Medulla oblongata (tissue), 1 donor: ENCODE data around the gene POLR2E.
"Not testable (repeated sequence)": the region's sequence is repeated elsewhere in the genome, so short reads cannot be mapped to it uniquely, and the experiment has no call there.

Experiments
- DNase-seq: peaks from one replicate; pipeline ENCODE4 v3.0.0-alpha.2; 2015; ENCODE audit errors: extremely low spot score

Gene POLR2E

DNA sequence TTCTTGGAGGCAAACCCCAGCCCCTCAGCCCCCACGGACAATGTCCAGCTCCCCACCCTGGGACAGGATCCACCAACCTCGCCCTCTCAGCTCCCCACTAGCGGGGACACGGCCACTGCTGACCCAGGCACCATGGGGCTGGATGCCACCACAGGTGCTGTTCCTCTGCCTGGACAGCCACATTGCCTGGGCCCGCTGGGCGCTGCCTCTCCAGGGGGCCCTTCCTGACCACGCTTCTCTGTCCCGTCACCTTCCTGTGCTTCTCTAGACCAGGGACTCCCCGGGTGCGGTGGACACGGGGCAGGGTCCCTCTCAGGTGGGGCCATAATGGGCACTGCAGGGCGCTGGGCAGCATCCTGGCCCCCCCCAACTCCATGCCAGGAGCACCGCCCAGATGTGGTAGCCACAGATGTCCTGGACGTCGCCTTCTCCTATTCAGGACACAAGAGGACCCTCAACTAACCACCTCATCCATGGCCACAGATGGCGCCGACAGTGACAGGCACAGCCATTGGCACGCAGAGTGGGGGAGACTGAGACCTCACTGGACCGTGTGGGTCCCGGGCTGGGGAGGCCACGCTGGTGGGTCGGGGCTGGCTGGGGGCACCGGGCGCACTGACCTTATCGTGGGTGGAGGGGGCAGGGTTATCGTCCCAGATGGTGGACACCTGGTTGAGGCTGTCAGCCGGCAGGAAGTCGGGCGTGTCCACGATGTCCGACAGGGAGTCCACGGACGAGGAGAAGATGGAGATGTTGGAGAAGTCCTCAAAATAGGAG lies 32.0 kb upstream of the POLR2E start:
- no peak for DNase-seq

DNA sequence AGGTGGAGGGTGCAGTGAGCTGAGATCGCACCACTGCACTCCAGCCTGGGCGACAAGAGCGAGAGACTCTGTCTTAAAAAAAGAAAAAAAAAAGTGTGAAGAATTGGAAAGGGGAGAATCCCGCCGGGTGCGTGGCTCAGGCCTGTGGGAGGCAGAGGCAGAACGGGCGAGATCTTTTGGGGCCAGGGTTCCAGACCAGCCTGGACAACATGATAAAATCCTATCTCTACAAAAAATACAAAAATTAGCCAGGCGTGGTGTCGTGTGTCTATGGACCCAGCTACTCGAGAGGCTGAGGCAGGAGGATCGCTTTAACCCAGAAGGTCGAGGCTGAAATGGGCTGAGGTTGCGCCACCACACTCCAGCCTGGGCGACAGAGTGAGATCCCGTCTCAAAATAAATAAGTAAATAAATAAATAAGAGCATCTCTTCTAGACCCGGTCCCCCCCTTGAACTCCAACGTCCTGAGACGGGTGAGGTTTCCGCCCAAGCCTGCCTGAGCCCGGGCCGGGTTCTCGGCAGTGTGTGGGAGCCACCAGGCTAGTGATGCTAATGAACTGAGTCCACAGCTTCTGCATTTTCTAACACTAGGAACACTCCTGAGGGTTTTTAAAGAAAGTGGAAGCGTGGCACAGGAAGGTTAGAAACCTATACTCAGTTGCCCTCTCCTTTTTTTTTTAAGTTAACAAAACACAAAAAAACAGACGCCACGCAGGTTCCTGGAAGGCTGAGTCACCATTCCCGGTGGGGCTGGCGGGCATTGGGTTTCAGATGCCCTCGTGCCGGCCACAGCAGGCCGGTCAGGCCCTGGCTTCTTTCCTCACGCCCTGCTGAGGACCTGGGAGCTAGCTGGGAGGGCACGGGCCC lies 30.7 kb upstream of the POLR2E start:
- DNase-seq, result no peak

DNA sequence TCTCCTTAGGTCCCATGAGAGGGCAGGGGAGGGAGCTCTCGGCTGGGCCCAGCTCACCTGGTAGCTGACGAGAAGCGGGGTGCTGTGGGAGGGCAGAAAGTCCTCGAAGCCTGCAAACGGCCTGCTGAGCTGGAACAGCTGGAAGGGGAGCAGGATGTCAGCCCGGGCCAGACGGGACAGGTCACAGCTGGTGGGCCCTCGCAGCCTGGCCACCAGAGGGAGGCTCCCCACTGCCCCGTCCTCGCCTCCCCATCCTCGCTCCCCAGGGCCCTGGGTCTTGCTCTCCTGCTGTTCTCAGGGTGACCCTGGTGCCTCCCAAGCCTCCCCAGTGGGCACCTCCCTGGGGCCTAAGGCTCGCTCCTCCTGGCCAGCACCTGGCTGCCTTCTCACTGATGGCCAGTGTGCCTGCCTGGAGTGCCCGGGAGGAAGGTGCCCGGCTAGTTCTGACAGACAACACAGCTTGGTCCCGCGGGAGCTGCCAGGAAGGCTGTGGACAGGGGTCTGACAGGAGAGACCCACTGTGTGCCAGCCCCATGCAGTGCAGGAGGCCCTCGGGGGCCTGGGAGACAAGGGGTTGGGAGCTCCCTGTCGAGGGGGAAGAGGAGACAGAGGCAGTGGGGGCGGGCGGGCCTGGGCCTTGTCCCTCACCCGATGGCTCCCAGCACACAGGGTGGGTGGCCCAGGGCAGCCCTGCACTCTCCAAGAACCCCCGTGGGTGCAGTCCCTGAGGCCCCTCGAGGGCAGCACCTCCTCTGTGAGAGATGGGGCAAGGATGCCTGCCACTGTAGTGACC lies 28.9 kb upstream of the POLR2E start:
- no peak for DNase-seq

DNA sequence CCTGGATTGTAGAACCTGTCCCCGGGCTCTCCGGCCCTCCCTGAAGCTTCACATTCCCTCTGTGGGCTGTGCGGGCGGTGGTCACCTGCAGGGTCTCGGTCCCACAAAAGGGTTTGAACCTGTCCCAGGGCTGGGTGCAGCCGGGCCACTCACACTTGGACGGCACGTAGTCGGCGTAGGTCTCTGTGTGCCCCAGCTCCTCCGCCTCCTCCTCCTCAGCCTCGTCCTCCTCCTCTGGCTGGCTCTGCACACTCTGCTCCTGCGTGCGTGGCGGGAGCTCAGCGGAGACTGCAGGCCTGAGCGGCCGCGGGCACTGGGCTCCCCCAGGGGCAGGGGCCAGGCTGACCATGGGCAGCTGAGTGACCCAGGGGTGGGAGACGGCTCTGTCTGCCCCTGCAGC lies 28.2 kb upstream of the POLR2E start:
- no peak for DNase-seq

DNA sequence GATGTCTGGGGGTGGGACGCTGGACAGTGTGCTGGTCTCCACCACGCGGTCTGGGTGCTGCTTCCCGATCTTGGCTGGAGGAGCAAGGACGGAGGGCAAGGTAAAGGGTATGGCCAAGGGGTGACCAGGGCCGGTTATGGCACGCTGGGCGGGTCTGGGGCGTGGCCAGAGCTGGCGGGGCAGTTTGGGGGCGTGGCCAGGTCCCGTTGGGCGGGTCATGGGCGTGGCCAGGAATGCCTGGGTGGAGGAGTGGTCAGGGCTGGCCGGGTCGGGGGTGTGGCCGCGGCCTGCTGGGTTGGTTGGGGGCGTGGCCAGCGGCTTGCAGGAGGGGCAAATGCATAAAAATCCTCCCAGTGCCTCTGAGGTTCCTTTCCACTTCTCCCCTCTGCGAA lies 27.8 kb upstream of the POLR2E start:
- DNase-seq, result no peak

DNA sequence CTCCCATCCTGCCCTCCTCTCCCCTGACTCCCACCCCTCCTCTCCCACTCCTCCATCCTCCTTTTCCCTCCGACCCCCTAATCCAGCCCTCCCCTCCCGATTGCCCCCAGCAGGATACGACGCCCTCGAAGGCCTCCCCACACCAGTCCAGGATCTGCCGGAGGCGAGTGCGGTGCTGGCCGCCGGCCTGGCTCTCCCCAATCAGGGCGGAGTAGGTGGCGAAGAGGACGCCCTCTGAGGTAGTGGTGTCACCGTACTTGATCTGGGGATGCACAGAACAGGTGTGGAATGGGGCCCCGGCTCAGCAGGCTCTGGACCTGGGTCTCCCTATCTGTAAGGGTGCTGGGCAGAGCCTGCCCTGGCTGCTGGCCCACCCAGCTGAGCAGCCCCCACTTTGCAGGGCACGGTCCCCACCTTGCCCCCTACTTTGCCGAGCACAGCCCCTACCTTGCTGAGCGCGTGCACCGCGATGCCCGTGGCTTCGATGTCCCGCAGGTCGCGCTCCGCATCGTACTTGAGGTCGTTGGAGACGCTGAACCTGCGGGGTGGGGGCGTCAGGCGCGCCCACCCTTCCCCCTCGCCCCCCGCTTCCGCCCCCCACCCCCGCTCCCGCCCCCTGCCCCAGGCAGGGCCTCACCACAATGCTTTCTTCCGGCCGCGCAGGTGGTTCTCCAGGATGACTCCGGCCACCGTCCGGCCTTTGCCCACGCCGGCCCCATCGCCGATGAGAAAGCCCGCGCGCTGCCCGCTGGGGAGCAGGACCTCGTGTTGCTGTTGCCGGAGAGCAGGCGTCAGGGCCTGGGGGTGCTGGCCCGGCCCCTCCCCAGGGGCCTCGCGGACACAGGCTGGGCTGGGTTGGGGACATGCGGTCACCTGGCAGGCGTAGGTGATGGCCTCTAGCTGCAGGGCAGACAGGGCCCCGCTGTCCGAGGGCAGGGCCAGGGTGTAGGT lies 27.1 kb upstream of the POLR2E start:
- DNase-seq, result no peak

DNA sequence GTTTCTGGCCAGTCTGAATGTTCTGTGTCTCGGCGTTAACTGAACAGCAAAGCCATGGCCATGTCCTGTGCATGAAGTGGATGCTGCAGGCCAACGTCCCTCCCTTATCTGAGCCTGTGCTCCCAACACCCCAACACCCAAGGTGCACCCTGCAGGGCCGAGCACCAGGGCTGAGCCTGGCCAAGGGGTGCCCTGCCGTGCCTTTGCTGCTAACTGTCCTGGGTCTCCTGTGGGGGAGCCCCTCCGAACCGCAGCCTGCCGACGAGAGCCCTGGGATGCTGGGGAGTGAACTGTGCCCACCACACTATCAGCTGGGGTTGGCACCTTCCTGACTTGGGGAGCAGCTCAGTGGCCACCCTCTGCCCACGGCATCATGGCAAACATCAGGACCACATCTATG lies 26.2 kb upstream of the POLR2E start:
- DNase-seq, result no peak

DNA sequence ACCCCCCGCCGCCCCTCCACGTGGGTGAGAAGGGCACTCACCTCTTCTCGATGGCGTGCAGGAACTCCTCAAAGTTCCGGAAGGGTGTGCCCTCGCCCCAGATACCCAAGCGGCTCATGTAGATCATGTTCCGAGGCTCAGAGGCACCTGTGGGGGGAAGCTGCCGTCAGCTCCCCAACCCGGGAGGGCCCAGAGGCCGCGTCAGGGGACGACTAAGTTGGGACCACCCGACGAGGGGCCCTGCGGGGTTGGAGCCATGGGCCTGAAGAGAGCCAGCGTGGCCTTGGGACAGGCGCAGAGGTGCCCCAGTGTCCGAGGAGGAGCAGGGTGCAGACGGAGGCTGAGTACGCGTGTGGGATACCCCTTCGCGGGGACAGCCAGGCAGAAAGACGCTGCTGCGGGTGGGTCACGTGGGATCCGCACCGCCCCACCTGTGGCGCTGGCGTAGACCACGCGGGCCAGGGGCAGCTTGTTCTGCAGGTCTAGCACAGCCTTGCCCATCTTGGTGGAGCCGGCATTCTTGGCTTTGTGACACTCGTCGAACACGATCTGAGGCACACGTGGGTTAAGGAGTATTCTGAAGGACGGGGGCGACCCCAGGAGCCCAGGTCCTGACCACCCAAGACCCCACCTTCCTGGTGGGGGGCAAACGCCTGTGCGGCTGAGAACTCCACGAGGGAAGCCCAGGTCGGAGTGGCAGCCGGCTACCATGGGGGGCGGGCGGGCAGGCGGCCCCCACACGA lies 24.5 kb upstream of the POLR2E start:
- DNase-seq, result no peak

DNA sequence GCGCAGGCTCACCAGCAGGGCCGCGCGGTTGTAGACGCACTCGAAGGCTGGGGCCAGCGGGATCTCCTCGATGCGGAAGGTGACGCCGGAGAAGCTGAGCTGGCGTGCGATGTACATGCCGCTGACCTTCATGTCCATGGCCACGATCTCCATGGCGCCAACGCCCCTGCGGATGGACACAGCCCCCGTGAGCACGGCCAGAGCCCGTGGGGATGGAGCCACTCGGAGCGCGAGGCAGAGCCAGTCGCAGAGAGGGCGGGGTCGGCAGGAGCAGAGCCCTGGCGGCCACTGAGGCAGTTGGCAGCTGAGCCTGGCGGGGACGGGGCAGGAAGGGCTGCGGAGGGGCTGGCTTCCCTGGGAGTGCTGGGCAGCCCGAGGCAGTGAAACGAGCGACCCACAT lies 23.8 kb upstream of the POLR2E start:
- DNase-seq, result no peak

DNA sequence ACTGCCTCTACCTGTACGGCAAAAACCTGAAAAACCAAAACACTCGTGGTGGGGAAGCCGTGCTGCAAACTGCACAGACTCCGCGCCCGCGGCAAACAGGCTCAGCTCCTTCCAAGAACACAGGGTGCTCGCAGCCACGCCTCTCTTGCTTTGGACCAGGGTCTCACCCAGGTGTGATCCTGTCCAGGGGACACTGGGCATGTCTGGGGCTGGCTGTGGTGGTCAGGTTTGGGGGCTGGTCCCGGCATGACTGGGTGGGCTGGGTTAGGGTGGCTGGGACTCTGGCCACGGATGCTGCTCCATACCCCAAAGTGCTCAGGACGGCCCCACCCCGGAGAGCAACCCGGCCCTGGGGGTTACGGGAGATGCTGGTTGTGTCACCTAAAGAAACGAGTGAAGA lies 22.5 kb upstream of the POLR2E start:
- no peak for DNase-seq

DNA sequence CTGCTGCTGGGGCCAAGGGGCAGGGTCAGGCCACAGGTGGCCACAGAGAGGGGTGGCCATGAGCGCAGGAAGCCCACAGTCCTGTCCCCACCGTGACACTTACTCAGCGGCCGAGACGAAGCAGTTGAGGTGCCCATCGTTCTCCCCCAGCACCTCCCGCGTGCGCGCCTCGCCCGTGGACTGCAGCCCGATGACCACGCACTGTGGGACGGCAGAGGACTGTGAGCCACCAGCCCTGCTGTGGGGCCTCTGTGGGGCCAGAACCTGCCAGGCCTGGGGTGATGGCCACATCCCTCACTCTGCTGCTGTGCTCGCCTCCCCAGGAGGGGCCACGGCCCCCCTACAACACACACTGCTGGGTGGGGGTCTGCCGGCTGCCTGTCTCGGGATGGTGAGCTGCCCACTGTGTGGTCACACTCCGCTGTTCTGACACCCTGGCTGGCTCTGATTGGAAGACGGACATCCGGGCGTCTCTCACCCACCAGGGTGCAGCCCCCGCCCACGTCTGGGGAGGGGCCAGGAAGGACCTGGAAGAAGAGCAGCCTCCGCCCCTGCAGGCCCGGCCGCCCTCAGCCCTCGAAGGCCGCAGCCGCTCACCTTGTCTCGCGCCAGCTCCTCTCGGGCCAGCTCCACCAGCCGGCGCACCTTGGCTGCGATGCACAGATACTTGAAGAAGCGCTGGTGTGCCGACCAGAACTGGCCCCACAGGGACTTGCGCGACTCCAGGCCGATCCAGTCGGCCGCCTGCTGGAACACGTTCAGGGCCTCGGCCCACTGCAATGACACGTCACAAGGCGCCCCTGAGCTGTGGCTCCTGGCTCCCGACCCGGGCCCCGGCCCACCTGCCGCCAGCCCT lies 21.8 kb upstream of the POLR2E start:
- DNase-seq, result no peak

DNA sequence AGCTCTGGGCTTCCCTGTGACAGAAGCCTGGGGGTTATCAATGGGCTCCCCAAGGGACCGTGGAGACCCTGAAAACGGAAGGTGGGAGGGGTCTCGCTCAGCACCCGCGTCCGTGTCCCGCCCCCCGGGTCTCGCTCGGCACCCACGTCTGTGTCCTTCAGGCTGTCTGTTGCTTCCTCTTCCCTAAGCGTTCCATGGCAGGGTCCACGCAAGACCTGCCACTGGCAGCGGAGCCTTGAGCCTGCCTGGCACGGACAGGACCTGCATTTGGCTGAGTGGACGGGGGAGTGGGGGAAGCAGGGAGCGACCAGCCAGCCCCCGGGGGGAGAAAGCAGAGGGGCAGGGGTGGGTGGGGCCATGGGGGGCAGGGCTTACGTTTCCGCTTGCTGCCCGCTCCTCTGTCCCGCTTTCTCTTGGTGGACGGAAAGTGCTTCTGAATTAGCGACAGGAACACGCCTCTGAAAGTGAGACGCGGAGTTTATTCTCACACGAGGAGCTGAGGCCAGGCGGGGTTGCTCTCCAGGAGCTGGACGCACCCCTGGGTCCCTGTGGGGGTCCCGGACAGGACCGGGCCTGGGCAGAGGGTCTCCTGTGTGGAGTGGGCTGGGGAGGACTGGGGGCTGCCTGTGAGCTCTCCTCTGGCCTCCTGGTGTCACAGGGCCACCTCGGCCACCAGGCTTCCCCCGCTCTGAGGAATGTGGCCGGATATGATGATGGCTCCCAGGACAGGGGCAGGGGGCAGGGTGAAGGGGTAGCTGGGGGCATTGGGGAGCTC lies 20.7 kb upstream of the POLR2E start:
- no peak for DNase-seq

DNA sequence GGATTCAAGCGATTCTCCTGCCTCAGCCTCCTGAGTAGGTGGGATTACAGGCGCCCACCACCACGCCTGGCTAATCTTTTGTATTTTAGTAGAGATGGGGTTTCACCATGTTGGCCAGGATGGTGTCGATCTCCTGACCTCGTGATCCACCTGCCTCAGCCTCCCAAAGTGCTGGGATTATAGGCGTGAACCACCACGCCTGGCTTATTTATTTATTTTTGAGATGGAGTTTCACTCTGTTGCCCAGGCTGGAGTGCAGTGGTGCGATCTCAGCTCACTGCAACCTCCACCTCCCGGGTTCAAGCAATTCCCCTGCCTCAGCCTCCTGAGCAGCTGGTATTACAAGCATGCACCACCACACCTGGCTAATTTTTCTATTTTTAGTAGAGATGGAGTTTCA lies 19.6 kb upstream of the POLR2E start:
- not testable (repeated sequence) for DNase-seq

DNA sequence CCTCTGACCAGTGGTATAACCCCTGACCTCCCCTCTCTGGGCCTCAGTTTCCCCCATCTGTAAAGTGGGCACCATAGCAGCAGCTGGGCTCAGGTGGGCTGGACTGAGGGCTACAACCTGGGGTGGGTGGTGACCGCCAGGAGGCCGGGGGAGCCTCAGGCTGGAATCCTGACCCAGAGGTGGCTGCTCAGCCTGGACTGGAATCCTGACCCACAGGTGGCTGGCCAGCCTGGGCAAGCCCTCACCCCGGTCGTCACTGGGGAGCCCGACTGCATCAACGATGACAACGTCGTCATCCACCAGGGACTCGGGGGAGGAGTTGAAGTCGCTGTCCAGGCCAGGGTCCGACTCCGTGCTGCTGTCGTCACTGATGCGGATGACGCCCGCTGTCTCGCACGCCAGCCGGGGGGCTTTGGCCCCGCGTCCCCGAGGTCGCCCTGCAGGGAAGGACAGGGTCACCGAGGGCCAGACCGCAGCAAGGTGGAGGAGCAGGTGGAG lies 18.9 kb upstream of the POLR2E start:
- DNase-seq, result no peak

DNA sequence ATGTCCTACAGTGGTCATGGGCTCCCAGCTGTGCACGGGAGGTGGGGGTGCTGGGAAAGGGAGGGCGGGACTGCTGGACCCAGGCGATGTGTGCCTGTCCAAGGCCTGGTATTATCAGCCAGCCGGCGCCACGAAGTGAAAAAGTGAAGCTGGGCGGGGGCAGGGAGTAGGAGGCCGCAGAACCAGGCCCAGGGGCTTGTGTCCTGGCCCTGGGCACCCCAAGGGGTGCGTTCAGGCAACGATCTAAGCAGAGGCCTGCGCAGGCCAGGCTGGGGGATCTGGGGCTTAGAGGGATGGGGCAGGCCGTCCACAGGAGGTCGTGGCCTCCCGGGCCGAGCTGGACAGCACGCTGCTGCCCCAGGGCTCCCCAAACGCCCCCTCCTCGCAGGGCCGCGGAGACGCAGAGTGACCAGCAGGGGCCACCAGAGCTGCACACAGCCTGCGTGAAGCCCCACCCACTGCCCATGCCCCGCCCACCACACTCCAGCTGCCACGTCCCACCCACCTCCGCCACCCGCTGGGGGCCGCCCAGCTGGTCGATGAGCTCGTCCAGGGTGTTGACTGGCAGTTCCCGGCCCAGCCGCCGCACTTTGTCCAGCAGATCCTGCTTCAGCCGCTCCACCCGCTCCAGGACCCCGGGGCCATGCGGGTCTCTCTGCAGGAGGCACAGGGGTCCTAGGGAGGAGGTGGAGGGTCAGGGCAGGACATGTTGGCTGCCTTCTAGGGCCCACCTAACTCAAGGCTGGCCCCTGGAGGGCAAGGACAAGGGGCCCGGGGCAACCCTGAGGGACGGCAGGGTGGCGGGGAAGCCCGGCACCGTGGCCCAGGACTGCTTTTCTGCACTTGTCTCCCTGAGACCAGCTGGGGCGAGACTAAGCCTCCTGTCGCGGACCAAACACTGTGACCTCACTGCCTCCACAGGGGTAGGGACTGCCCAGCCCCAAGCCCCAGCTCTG lies 18.1 kb upstream of the POLR2E start:
- DNase-seq, result peak; percentile 96

DNA sequence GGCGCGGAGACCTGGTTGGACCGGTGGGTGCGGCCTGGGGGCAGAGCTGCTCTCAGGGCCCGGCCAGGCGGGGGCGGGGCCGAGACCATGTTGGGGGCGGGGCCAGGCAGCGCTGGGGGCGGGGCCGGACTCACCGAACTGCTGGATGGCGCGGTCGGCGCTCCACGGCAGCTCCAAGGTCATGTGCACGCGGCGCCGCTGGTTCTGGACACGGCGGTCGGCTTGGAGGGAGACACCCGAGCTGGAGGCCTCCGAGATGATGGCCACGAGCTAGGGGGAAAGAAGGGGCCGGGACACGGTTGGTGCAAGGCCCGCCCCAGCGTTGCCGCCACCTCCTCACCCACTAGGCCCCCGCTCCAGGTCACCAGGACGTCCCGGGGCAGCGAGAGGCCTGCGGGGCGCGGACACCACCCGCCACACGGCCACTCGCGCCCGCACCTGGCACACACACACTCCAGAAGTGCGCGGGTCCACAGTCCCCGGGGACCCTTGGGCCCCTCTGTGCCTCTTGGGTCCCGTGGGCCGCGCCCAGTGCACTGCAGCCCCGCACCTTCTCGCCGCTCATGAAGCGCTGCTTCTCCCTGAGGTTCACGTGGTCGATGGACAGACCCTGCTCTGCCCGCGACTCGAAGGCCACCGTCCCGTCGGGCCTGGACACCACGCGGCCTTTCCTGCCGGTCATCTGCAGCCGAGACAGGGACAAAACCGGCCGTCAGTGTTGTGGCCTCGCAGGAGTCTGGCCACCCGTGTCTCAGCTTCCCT lies 17.3 kb upstream of the POLR2E start:
- DNase-seq, result no peak
